GM18519 (cell line): ENCODE measurements around the gene LRRN2.
"Not testable (repeated sequence)": the region's sequence is repeated elsewhere in the genome, so short reads cannot be mapped to it uniquely, and the experiment has no call there.

Experiments used
- ATAC-seq: cut with Tn5 transposase; IDR thresholded peaks from one replicate; pipeline ENCODE4 v1.9.1; 2021; ENCODE audit warnings: mild to moderate bottlenecking, moderate library complexity; ENCODE audit not compliant: unreplicated experiment, low FRiP score

Gene LRRN2

GRCh38 chr1:204694145-204694544 lies 8.6 kb upstream of the LRRN2 start:
- no peak for ATAC-seq

- no peak for ATAC-seq
Measured at GRCh38 chr1:204692841-204693356, 7.4 kb upstream of the LRRN2 start.

GRCh38 chr1:204692325-204692840 lies 6.8 kb upstream of the LRRN2 start:
- no peak for ATAC-seq

GRCh38 chr1:204691328-204691730 lies 5.8 kb upstream of the LRRN2 start:
- not testable (repeated sequence) for ATAC-seq

GRCh38 chr1:204688776-204689175 lies 3.2 kb upstream of the LRRN2 start:
- no peak for ATAC-seq

GRCh38 chr1:204688007-204688406 lies 2.5 kb upstream of the LRRN2 start:
- ATAC-seq: no peak

GRCh38 chr1:204684571-204685235 lies 835 bp downstream of the LRRN2 start:
- no peak for ATAC-seq

GRCh38 chr1:204684206-204684570 lies 1.4 kb downstream of the LRRN2 start:
- no peak for ATAC-seq

- ATAC-seq: no peak
Measured at GRCh38 chr1:204683284-204684205, 2.0 kb downstream of the LRRN2 start.

- no peak for ATAC-seq
Measured at GRCh38 chr1:204680461-204680860, 5.1 kb downstream of the LRRN2 start.

GRCh38 chr1:204680051-204680450 lies 5.5 kb downstream of the LRRN2 start:
- no peak for ATAC-seq

- no peak for ATAC-seq
Measured at GRCh38 chr1:204678721-204679475, 6.6 kb downstream of the LRRN2 start.

- ATAC-seq: no peak
Measured at GRCh38 chr1:204677864-204678263, 7.7 kb downstream of the LRRN2 start.

- ATAC-seq: no peak
Measured at GRCh38 chr1:204676043-204676442, 9.5 kb downstream of the LRRN2 start.

GRCh38 chr1:204673909-204674649 lies 11.5 kb downstream of the LRRN2 start:
- ATAC-seq: no peak

- no peak for ATAC-seq
Measured at GRCh38 chr1:204673209-204673608, 12.3 kb downstream of the LRRN2 start.

- ATAC-seq: no peak
Measured at GRCh38 chr1:204672482-204673121, 12.9 kb downstream of the LRRN2 start.

- ATAC-seq: no peak
Measured at GRCh38 chr1:204672069-204672468, 13.5 kb downstream of the LRRN2 start.

GRCh38 chr1:204670152-204670927 lies 15.2 kb downstream of the LRRN2 start:
- ATAC-seq: no peak
